Measurements from ENCODE around the gene DNAH10. TPM values are rescaled to one million over a fixed set of nuclear protein-coding genes. Genes with fewer than 3 reads are reported as not detected.

DNAH10 gene
- total RNA-seq, 1 experiment from 2014 or later = 0.17 TPM

- DNase-seq = no peak
- H3K36me3 Mint-ChIP-seq (ENCODE audit: insufficient read depth in 1 of 3, low read depth in 3 of 3) = no peaks in the 10 kb centered on the region
- Histone ChIP-seq H4K8ac (replicated peaks; ENCODE audit: insufficient read length, low read depth, low read length) (no peak overlapping the region), H3K18ac (ENCODE audit: insufficient read length, low read depth, low read length) (no peak overlapping the region), H2AK5ac (ENCODE audit: insufficient read length, low read length) (no peak overlapping the region), H2BK15ac (ENCODE audit: low read depth, low read length) (no peak overlapping the region), H3K4ac (ENCODE audit: low read depth, low read length) (no peak overlapping the region), H2BK12ac (ENCODE audit: insufficient read length, low read depth, low read length) (no peak overlapping the region), H3K4me1 (ENCODE audit: insufficient read depth, low read length) (no peaks in the 10 kb centered on the region), H3K27ac (ENCODE audit: insufficient read length, low read depth, low read length) (no peak overlapping the region), H2BK5ac (ENCODE audit: insufficient read length, low read length) (no peak overlapping the region), H2BK20ac (ENCODE audit: low read depth, low read length, poor library complexity, severe bottlenecking) (no peak overlapping the region), H3K9me3 (ENCODE audit: control insufficient read depth, low read depth, low read length) (no peaks in the 10 kb centered on the region), H3K79me1 (ENCODE audit: insufficient read depth, low read depth, low read length, poor library complexity, severe bottlenecking) (no peaks in the 10 kb centered on the region), H3K23me2 (ENCODE audit: insufficient read length, low read depth, low read length, poor library complexity, severe bottlenecking) (no peaks in the 10 kb centered on the region), H3K9ac (ENCODE audit: extremely low read depth, insufficient read length, low read length) (no peak overlapping the region), H3K79me2 (ENCODE audit: insufficient read depth, low read length) (no peaks in the 10 kb centered on the region), H2BK120ac (ENCODE audit: low read depth, low read length, poor library complexity, severe bottlenecking) (no peak overlapping the region), H2AFZ (ENCODE audit: low read length) (no peak overlapping the region), H4K5ac (ENCODE audit: insufficient read length, low read depth, low read length) (no peak overlapping the region), H3K23ac (ENCODE audit: insufficient read length, low read depth, low read length) (no peak overlapping the region), H3K14ac (ENCODE audit: insufficient read depth, low read length) (no peak overlapping the region), H4K91ac (ENCODE audit: insufficient read length, low read depth, low read length) (no peak overlapping the region), H3T11ph (ENCODE audit: low read length) (no peak overlapping the region), H4K20me1 (ENCODE audit: control insufficient read depth, insufficient read depth, insufficient read length) (no peaks in the 10 kb centered on the region), H3K4me2 (ENCODE audit: insufficient read depth, insufficient read length, low read length) (no peak overlapping the region), H3K56ac (ENCODE audit: insufficient read length, low read depth, low read length) (no peak overlapping the region), H3K27me3 (ENCODE audit: insufficient read depth, low read length) (peaks cover 33% of the 10 kb centered on the region)
- H3K27me3 Mint-ChIP-seq (ENCODE audit: low read depth) = peaks cover 100% of the 10 kb centered on the region
- no CpG with 5 or more reads among the region's 9 CpGs for WGBS (ENCODE audit: extremely low coverage, insufficient read length, low lambda C conversion rate)
- H3K4me1 Mint-ChIP-seq = no peaks in the 10 kb centered on the region
- TF ChIP-seq CTCF (conservative IDR thresholded peaks at IDR 0.05) = no peak
- no peak overlapping the region for H3K27ac Mint-ChIP-seq
- no peaks in the 10 kb centered on the region for H3K9me3 Mint-ChIP-seq
- H3K4me3 Mint-ChIP-seq = no peak overlapping the region
These were observed 196.8 kb downstream of the DNAH10 start for GRCh38 chr12:123958876-123959275.

Data from H9 (cell line).